WERI-Rb-1 (cell line): ENCODE results near the gene ACO1.

ENCODE experiments used
- DNase-seq: peaks from one replicate; pipeline ENCODE4 v3.0.0-alpha.2; 2020
- H3K27ac ChIP-seq: fragments of 250-450 bp; sonication (Bioruptor Pico); 2 replicates; pipeline ENCODE4 v1.5.1; 2020; ENCODE audit warnings: mild to moderate bottlenecking, moderate library complexity
- H3K27me3 ChIP-seq: fragments of 250-450 bp; sonication (Bioruptor Pico); 2 replicates; pipeline ENCODE4 v1.5.1; 2021; ENCODE audit warnings: mild to moderate bottlenecking, low read depth, moderate library complexity; ENCODE audit not compliant: insufficient read depth, severe bottlenecking
- H3K36me3 ChIP-seq: fragments of 250-450 bp; sonication (Bioruptor Pico); 2 replicates; pipeline ENCODE4 v1.5.1; 2020; ENCODE audit warnings: mild to moderate bottlenecking, moderate library complexity
- H3K4me3 ChIP-seq: 2 replicates; pipeline ENCODE4 v1.5.1; 2011; ENCODE audit warnings: low read depth, mild to moderate bottlenecking, control low read depth, low read length
- H3K9me3 ChIP-seq: fragments of 250-450 bp; sonication (Bioruptor Pico); 2 replicates; pipeline ENCODE4 v1.5.1; 2021; ENCODE audit warnings: mild to moderate bottlenecking, moderate library complexity; ENCODE audit not compliant: severe bottlenecking
- CTCF ChIP-seq: IDR thresholded peaks from 2 replicates; pipeline ENCODE4 v1.5.1; 2011; ENCODE audit warnings: low read depth, mild to moderate bottlenecking, control low read depth, inconsistent platforms, low read length

ACO1 gene

GRCh38 chr9:32502464-32502863 is 118.0 kb downstream of the ACO1 start:
- H3K36me3 ChIP-seq: no peaks in the 10 kb centered on the region
- H3K4me3 ChIP-seq: no peak overlapping the region
- H3K9me3 ChIP-seq: no peaks in the 10 kb centered on the region
- H3K27me3 ChIP-seq: no peaks in the 10 kb centered on the region
- H3K27ac ChIP-seq: no peak overlapping the region
- no peak for DNase-seq
- TF ChIP-seq CTCF: no peak

GRCh38 chr9:32503008-32503407 is 118.6 kb downstream of the ACO1 start:
- no peaks in the 10 kb centered on the region for H3K27me3 ChIP-seq
- no peak for TF ChIP-seq CTCF
- no peak overlapping the region for H3K27ac ChIP-seq
- H3K4me3 ChIP-seq: no peak overlapping the region
- no peaks in the 10 kb centered on the region for H3K9me3 ChIP-seq
- H3K36me3 ChIP-seq: no peaks in the 10 kb centered on the region
- DNase-seq: no peak
